HCT116 (cell line): Measurements from ENCODE around the gene SPATC1L. TPM values are rescaled to one million over a fixed set of nuclear protein-coding genes. Genes with fewer than 3 reads are reported as not detected.

Experiments
- ATAC-seq: fragments of 200-7000 bp; cut with Tn5 transposase; 2 replicates; pipeline ENCODE4 v1.9.1; 2020; ENCODE audit warnings: mild to moderate bottlenecking, moderate library complexity
- BruUV-seq: library from RNA; stranded (reverse); fragments of 400-500 nt; replicated peaks from 2 replicates; lab custom pipeline; 2021; lab: Mats Ljungman, UMichigan
- CTCF ChIA-PET: fragments of 300-600 bp; sonication (Branson Sonifier 250); formaldehyde crosslinking; loops from one replicate; lab custom pipeline; 2021; ENCODE audit warnings: antibody characterized with exemption; lab: Charles Lee
- POLR2A ChIA-PET: fragments of 300-600, 350-600 bp; sonication (Branson Sonifier 250); formaldehyde crosslinking; loops from one replicate; lab custom pipeline; 2021; ENCODE audit warnings: antibody characterized with exemption; lab: Charles Lee
- RAD21 ChIA-PET, 2 experiments: fragments of 300-600 bp; sonication (Branson Sonifier 250); formaldehyde crosslinking; loops; one replicate each; lab custom pipeline; 2023; ENCODE audit warnings: low total read pairs in 2 of 2; ENCODE audit not compliant: uncharacterized antibody in 2 of 2, unreplicated experiment in 2 of 2, low non-redundant PET in 1 of 2; lab: Charles Lee
- DNase-seq: peaks from one replicate; pipeline ENCODE4 v3.0.0-alpha.2; 2010; ENCODE audit warnings: low read depth, low spot score
- H2AFZ ChIP-seq: fragments of 200-600 bp; shearing (Covaris generic), sonication (generic); 2 replicates; pipeline ENCODE4 v1.6.1; 2017; ENCODE audit warnings: low read depth, mixed run types, mixed read lengths, antibody characterized with exemption, low read length; ENCODE audit not compliant: poor library complexity, severe bottlenecking
- H3K27ac ChIP-seq: 2 replicates; pipeline ENCODE4 v1.5.1; 2012; ENCODE audit warnings: low read depth, low read length
- H3K27me3 ChIP-seq: fragments of 200-600 bp; sonication (generic); 2 replicates; pipeline ENCODE4 v1.6.1; 2016; ENCODE audit warnings: mixed run types, low read length, mixed read lengths; ENCODE audit not compliant: insufficient read depth
- H3K36me3 ChIP-seq, 2 experiments: fragments of 200-500 bp in 1 of 2; fragments of 200-600 bp in 1 of 2; sonication (Bioruptor generic) in 1 of 2; sonication (generic) in 1 of 2; 2 replicates each; pipeline versions ENCODE4 v1.5.1 to v1.6.1; 2014 to 2016; ENCODE audit warnings: low read length in 2 of 2, inconsistent platforms in 1 of 2, mixed read lengths in 1 of 2, mixed run types in 1 of 2; ENCODE audit not compliant: insufficient read depth in 2 of 2, control insufficient read depth in 1 of 2
- H3K4me1 ChIP-seq, 2 experiments: fragments of 200-600 bp in 1 of 2; sonication (generic) in 1 of 2; 2 replicates each; pipeline versions ENCODE4 v1.5.1 to v1.6.1; 2012 to 2017; ENCODE audit warnings: low read length in 2 of 2, inconsistent platforms in 1 of 2, mild to moderate bottlenecking in 1 of 2, mixed read lengths in 1 of 2, mixed run types in 1 of 2, moderate library complexity in 1 of 2; ENCODE audit not compliant: insufficient read depth in 2 of 2, control insufficient read depth in 1 of 2
- H3K4me2 ChIP-seq: fragments of 200-600 bp; sonication (generic); 2 replicates; pipeline ENCODE4 v1.6.1; 2017; ENCODE audit warnings: mixed run types, low read length, mixed read lengths
- H3K4me3 ChIP-seq, 2 experiments: fragments of 200-600 bp in 1 of 2; sonication (generic) in 1 of 2; replicated peaks in 1 of 2; 2 replicates each; pipeline ENCODE4 v1.5.1; 2011 to 2016; ENCODE audit warnings: low read length in 2 of 2, control low read depth in 1 of 2, low read depth in 1 of 2, mild to moderate bottlenecking in 1 of 2, mixed read lengths in 1 of 2, mixed run types in 1 of 2
- H3K79me2 ChIP-seq: fragments of 200-600 bp; sonication (generic); 2 replicates; pipeline ENCODE4 v1.6.1; 2017; ENCODE audit warnings: mild to moderate bottlenecking, mixed run types, low read length, moderate library complexity, mixed read lengths; ENCODE audit not compliant: insufficient read depth
- H3K9ac ChIP-seq: fragments of 200-600 bp; sonication (generic); 2 replicates; pipeline ENCODE4 v1.6.1; 2016; ENCODE audit warnings: low read length, mixed read lengths
- H3K9me2 ChIP-seq: fragments of 200-600 bp; sonication (generic), shearing (Covaris generic); 2 replicates; pipeline ENCODE4 v1.6.1; 2017; ENCODE audit warnings: mixed run types, mild to moderate bottlenecking, moderate library complexity; ENCODE audit not compliant: insufficient read depth
- H3K9me3 ChIP-seq, 2 experiments: fragments of 200-500 bp in 1 of 2; fragments of 200-600 bp in 1 of 2; sonication (Bioruptor generic) in 1 of 2; sonication (generic) in 1 of 2; 2 replicates each; pipeline ENCODE4 v1.6.1; 2014 to 2017; ENCODE audit warnings: low read length in 2 of 2, mixed read lengths in 2 of 2, inconsistent platforms in 1 of 2, low read depth in 1 of 2, mild to moderate bottlenecking in 1 of 2, mixed run types in 1 of 2, moderate library complexity in 1 of 2; ENCODE audit not compliant: control insufficient read depth in 1 of 2, insufficient read depth in 1 of 2
- H4K20me1 ChIP-seq: fragments of 200-600 bp; sonication (generic), shearing (Covaris generic); 2 replicates; pipeline ENCODE4 v1.6.1; 2017; ENCODE audit warnings: mixed run types, mild to moderate bottlenecking, moderate library complexity; ENCODE audit not compliant: insufficient read depth
- ATF3 ChIP-seq: IDR thresholded peaks from 2 replicates; pipeline ENCODE4 v1.6.1; 2012
- CBX3 ChIP-seq: IDR thresholded peaks from 2 replicates; pipeline ENCODE4 v1.6.1; 2012; ENCODE audit warnings: low read depth
- CEBPB ChIP-seq: IDR thresholded peaks from 2 replicates; pipeline ENCODE4 v1.6.1; 2012; ENCODE audit warnings: low read depth
- CTCF ChIP-seq, 3 experiments: fragments of 200-600 bp in 1 of 3; sonication (generic) in 1 of 3; IDR thresholded peaks in 2 of 3; conservative IDR thresholded peaks in 1 of 3; 2 replicates each; pipeline ENCODE4 v1.5.1; 2012 to 2017; ENCODE audit warnings: low read depth in 2 of 3, low read length in 2 of 3, antibody characterized with exemption in 1 of 3, borderline replicate concordance in 1 of 3, control low read depth in 1 of 3, mild to moderate bottlenecking in 1 of 3, mixed read lengths in 1 of 3, mixed run types in 1 of 3, moderate library complexity in 1 of 3; ENCODE audit not compliant: insufficient read depth in 1 of 3
- EGR1 ChIP-seq: IDR thresholded peaks from 2 replicates; pipeline ENCODE4 v1.6.1; 2012; ENCODE audit warnings: low read depth
- ELF1 ChIP-seq: IDR thresholded peaks from 2 replicates; pipeline ENCODE4 v1.6.1; 2012; ENCODE audit warnings: low read depth, borderline replicate concordance
- EZH2 ChIP-seq: fragments of 200-600 bp; sonication (generic); IDR thresholded peaks from 2 replicates; pipeline ENCODE4 v1.6.1; 2017; ENCODE audit warnings: antibody characterized with exemption, mixed run types
- EZH2phosphoT487 ChIP-seq: fragments of 200-600 bp; IDR thresholded peaks from 2 replicates; pipeline ENCODE4 v1.6.1; 2018; ENCODE audit warnings: antibody characterized with exemption, borderline replicate concordance
- FOSL1 ChIP-seq: IDR thresholded peaks from 2 replicates; pipeline ENCODE4 v1.6.1; 2012; ENCODE audit warnings: low read depth
- JUND ChIP-seq: IDR thresholded peaks from 2 replicates; pipeline ENCODE4 v1.6.1; 2012
- POLR2A ChIP-seq: IDR thresholded peaks from 2 replicates; pipeline ENCODE4 v1.7.0; 2011; ENCODE audit warnings: borderline replicate concordance; ENCODE audit not compliant: insufficient read depth, insufficient read length; ENCODE audit errors: extremely low read depth
- SIN3A ChIP-seq: IDR thresholded peaks from 2 replicates; pipeline ENCODE4 v1.6.1; 2012; ENCODE audit warnings: low read depth
- SRF ChIP-seq: IDR thresholded peaks from 2 replicates; pipeline ENCODE4 v1.6.1; 2012; ENCODE audit warnings: low read depth
- TCF7L2 ChIP-seq: IDR thresholded peaks from 2 replicates; pipeline ENCODE4 v1.7.0; 2011; ENCODE audit warnings: borderline replicate concordance, inconsistent platforms; ENCODE audit not compliant: insufficient read depth, insufficient read length; ENCODE audit errors: extremely low read depth
- YY1 ChIP-seq: IDR thresholded peaks from 2 replicates; pipeline ENCODE4 v1.6.1; 2011; ENCODE audit warnings: low read length, low read depth, moderate library complexity, mild to moderate bottlenecking; ENCODE audit not compliant: insufficient replicate concordance; ENCODE audit errors: extremely low read depth
- ZFX ChIP-seq: fragments of 450-650 bp; IDR thresholded peaks from 2 replicates; pipeline ENCODE4 v1.6.1; 2017
- ZNF274 ChIP-seq: fragments of 200-500 bp; sonication (Bioruptor generic); IDR thresholded peaks from 2 replicates; pipeline ENCODE4 v1.6.1; 2014; ENCODE audit warnings: mild to moderate bottlenecking, low read depth, low read length, inconsistent platforms
- intact Hi-C: fragments of 100-400 bp; cut with micrococcal nuclease; formaldehyde crosslinking; loops from 2 replicates; pipeline ENCODE4 v1.10.0; 2022
- total RNA-seq: library from RNA; stranded (reverse); gene quantifications from one replicate; pipeline ENCODE4 v1.2.1, GENCODE V29; 2021; ENCODE audit not compliant: unreplicated experiment

Gene SPATC1L
- total RNA-seq, 1 experiment from 2014 or later = 1.3 TPM

- intact Hi-C loops = no loop called here
- H3K36me3 ChIP-seq = no peaks in the 10 kb centered on the region
- DNase-seq (no peak), ATAC-seq (no peak)
- no peak overlapping the region for H2AFZ ChIP-seq
- no peak overlapping the region for H3K4me3 ChIP-seq
- CTCF ChIA-PET = no interaction called here
- no peaks in the 10 kb centered on the region for H3K79me2 ChIP-seq
- H3K9me3 ChIP-seq = no peaks in the 10 kb centered on the region
- H3K4me1 ChIP-seq = no peaks in the 10 kb centered on the region
- POLR2A ChIA-PET = no interaction called here
- TF ChIP-seq SRF = no peak
- no peak for TF ChIP-seq CBX3
- TF ChIP-seq EZH2phosphoT487 = no peak
- no peak for TF ChIP-seq SIN3A
- TF ChIP-seq ELF1 = no peak
- no peak for TF ChIP-seq FOSL1
- RAD21 ChIA-PET = no interaction called here
- no peak overlapping the region for H3K4me2 ChIP-seq
- no peaks in the 10 kb centered on the region for H3K9me2 ChIP-seq
- H3K27me3 ChIP-seq = no peaks in the 10 kb centered on the region
- no TSS peak for BruUV-seq
- no peaks in the 10 kb centered on the region for H4K20me1 ChIP-seq
- no peak overlapping the region for H3K9ac ChIP-seq
- H3K27ac ChIP-seq = no peak overlapping the region
Measured at GRCh38 chr21:46135782-46136395, 48.4 kb downstream of the SPATC1L start.

- ChIA-PET RAD21 (no interaction called here), CTCF (no interaction called here), POLR2A (no interaction called here)
- no peak overlapping the region for H3K4me3 ChIP-seq
- H3K79me2 ChIP-seq = no peaks in the 10 kb centered on the region
- H2AFZ ChIP-seq = no peak overlapping the region
- H3K9me3 ChIP-seq = no peaks in the 10 kb centered on the region
- H3K4me1 ChIP-seq = no peaks in the 10 kb centered on the region
- BruUV-seq = no TSS peak
- H4K20me1 ChIP-seq = no peaks in the 10 kb centered on the region
- no peak overlapping the region for H3K4me2 ChIP-seq
- no peaks in the 10 kb centered on the region for H3K36me3 ChIP-seq
- TF ChIP-seq EZH2 (no peak), JUND (no peak), CEBPB (no peak), POLR2A (no peak), TCF7L2 (no peak), ZNF274 (no peak), CBX3 (no peak), CTCF (IDR thresholded peaks at IDR 0.05 in 2 of 3, conservative IDR thresholded peaks at IDR 0.05 in 1 of 3; ENCODE audit: borderline replicate concordance in 1 of 3, insufficient read depth in 1 of 3, low read depth in 2 of 3, low read length in 2 of 3) (no peak), ATF3 (no peak), ZFX (no peak), EGR1 (no peak), SRF (no peak), SIN3A (no peak), YY1 (no peak), ELF1 (no peak)
- H3K27ac ChIP-seq = no peak overlapping the region; the same call in 1 of the 2 replicates
- DNase-seq (no peak), ATAC-seq (no peak)
- no peak overlapping the region for H3K9ac ChIP-seq
- intact Hi-C loops = no loop called here
- no peaks in the 10 kb centered on the region for H3K9me2 ChIP-seq
- no peaks in the 10 kb centered on the region for H3K27me3 ChIP-seq
Measured at GRCh38 chr21:46131838-46132651, 52.2 kb downstream of the SPATC1L start.
